ENCODE measurements around the gene ADGRF5.

Gene ADGRF5

DNA sequence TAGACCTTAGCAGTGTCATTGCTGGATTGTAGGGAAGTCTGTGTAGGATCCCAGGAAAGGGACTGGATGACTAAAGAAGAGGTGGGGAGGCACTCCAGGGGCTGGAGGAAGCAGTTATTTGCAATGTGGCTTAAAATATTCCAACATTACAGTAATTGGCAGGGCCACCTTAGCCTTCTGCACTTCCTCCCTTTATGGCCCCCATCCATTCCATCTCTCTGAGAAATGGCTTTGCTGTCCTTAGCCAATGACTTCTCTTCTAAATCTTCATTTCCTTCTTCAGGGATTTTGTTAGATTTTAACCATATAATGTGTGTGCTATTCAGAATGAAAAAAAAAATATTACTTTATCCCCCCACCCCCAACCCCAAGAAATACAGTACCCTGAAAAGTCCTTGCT lies 6.4 kb downstream of the ADGRF5 start:
- no peak overlapping the region for H3K9ac ChIP-seq (ENCODE audit: low read depth, low read length, poor library complexity, severe bottlenecking)
- TF ChIP-seq EZH2phosphoT487 (IDR thresholded peaks at IDR 0.05; ENCODE audit: borderline replicate concordance): no peak
- TF ChIP-seq, protein P1, sequence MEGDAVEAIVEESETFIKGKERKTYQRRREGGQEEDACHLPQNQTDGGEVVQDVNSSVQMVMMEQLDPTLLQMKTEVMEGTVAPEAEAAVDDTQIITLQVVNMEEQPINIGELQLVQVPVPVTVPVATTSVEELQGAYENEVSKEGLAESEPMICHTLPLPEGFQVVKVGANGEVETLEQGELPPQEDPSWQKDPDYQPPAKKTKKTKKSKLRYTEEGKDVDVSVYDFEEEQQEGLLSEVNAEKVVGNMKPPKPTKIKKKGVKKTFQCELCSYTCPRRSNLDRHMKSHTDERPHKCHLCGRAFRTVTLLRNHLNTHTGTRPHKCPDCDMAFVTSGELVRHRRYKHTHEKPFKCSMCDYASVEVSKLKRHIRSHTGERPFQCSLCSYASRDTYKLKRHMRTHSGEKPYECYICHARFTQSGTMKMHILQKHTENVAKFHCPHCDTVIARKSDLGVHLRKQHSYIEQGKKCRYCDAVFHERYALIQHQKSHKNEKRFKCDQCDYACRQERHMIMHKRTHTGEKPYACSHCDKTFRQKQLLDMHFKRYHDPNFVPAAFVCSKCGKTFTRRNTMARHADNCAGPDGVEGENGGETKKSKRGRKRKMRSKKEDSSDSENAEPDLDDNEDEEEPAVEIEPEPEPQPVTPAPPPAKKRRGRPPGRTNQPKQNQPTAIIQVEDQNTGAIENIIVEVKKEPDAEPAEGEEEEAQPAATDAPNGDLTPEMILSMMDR (conservative IDR thresholded peaks at IDR 0.05; ENCODE audit: low read length): no peak
- H3K36me3 ChIP-seq (ENCODE audit: insufficient read depth, low read length): no peaks in the 10 kb centered on the region
- no peaks in the 10 kb centered on the region for H3K9me2 ChIP-seq (replicated peaks; ENCODE audit: low read depth, low read length)
- H4K20me1 ChIP-seq (ENCODE audit: insufficient read depth, low read length, poor library complexity, severe bottlenecking): no peaks in the 10 kb centered on the region
- H3K4me3 ChIP-seq (ENCODE audit: low read length, poor library complexity, severe bottlenecking): no peak overlapping the region
- no peaks in the 10 kb centered on the region for H3F3A ChIP-seq (ENCODE audit: low read depth)
- no peaks in the 10 kb centered on the region for H3K79me2 ChIP-seq (ENCODE audit: insufficient read depth, low read length)
- no peaks in the 10 kb centered on the region for H3K9me3 ChIP-seq (ENCODE audit: insufficient read depth, low read depth, low read length)
- no peaks in the 10 kb centered on the region for H3K4me1 ChIP-seq (ENCODE audit: insufficient read depth, low read length, poor library complexity, severe bottlenecking)
- no peak overlapping the region for H3K4me2 ChIP-seq (ENCODE audit: low read depth, low read length, poor library complexity, severe bottlenecking)
- no peak overlapping the region for H2AFZ ChIP-seq (ENCODE audit: low read length)
- no peaks in the 10 kb centered on the region for H3K27me3 ChIP-seq (ENCODE audit: insufficient read depth, low read length, poor library complexity, severe bottlenecking)

DNA sequence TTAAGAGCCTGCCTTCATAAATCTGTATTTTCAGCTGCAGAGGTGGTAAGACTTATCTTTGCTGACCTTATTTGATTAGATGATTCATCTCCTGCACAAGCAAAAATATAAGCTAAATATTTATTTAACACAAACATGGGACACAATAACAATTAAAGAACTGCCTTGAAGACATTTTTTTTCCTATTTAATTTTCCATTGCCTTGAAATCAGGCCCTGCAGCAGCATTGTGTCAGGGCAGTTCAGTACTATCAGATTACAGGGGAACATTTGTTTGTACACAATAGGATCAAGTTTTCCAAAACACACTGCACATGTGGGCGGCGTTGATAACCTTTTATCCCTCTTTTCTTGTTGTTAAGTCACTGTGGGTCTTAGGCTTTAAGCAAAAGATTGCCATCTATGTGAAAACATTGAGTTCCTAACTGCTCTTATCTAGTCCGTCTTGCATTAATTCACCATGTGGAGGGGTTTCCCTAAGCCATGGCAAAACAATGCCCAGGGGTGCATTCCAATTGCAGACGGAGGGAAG lies 7.4 kb downstream of the ADGRF5 start:
- Histone ChIP-seq H3K9me2 (replicated peaks; ENCODE audit: low read depth, low read length) (no peaks in the 10 kb centered on the region), H3K9me3 (ENCODE audit: insufficient read depth, low read depth, low read length) (no peaks in the 10 kb centered on the region), H4K20me1 (ENCODE audit: insufficient read depth, low read length, poor library complexity, severe bottlenecking) (no peaks in the 10 kb centered on the region), H3K36me3 (ENCODE audit: insufficient read depth, low read length) (no peaks in the 10 kb centered on the region), H3K79me2 (ENCODE audit: insufficient read depth, low read length) (no peaks in the 10 kb centered on the region), H3K4me3 (ENCODE audit: low read length, poor library complexity, severe bottlenecking) (no peak overlapping the region), H3F3A (ENCODE audit: low read depth) (no peaks in the 10 kb centered on the region), H3K9ac (ENCODE audit: low read depth, low read length, poor library complexity, severe bottlenecking) (no peak overlapping the region), H3K4me2 (ENCODE audit: low read depth, low read length, poor library complexity, severe bottlenecking) (no peak overlapping the region), H3K27me3 (ENCODE audit: insufficient read depth, low read length, poor library complexity, severe bottlenecking) (no peaks in the 10 kb centered on the region), H3K4me1 (ENCODE audit: insufficient read depth, low read length, poor library complexity, severe bottlenecking) (no peaks in the 10 kb centered on the region), H2AFZ (ENCODE audit: low read length) (no peak overlapping the region)
- TF ChIP-seq, protein P1 (conservative IDR thresholded peaks at IDR 0.05; ENCODE audit: low read length): no peak
- TF ChIP-seq EZH2phosphoT487 (IDR thresholded peaks at IDR 0.05; ENCODE audit: borderline replicate concordance): no peak

DNA sequence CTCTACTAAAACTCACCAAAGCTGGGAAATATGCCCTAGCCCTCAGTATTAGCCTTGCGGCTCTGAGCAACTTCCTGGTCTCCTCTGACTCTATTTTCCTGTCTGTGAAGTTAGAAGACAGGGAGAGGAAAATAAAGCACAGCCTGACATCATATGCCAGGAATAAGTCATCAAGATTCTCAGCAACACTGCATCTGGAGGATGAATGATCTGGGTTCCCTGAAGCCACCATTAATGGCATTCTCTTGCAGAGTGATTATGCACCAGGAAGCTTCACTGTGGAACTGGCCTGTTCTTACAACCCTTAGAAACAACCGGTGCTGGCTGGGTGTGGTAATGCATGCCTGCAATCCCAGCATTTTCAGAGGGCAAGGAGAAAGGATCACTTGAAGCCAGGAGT lies 12.4 kb downstream of the ADGRF5 start:
- no peaks in the 10 kb centered on the region; the same call in 1 of the 2 replicates for H3K9me2 ChIP-seq (replicated peaks; ENCODE audit: low read depth, low read length)
- H3K27me3 ChIP-seq (ENCODE audit: insufficient read depth, low read length, poor library complexity, severe bottlenecking): no peaks in the 10 kb centered on the region
- no peak overlapping the region for H3K9ac ChIP-seq (ENCODE audit: low read depth, low read length, poor library complexity, severe bottlenecking)
- TF ChIP-seq, protein P1 (conservative IDR thresholded peaks at IDR 0.05; ENCODE audit: low read length): no peak
- no peak for TF ChIP-seq EZH2phosphoT487 (IDR thresholded peaks at IDR 0.05; ENCODE audit: borderline replicate concordance)
- no peaks in the 10 kb centered on the region for H3F3A ChIP-seq (ENCODE audit: low read depth)
- no peaks in the 10 kb centered on the region for H3K36me3 ChIP-seq (ENCODE audit: insufficient read depth, low read length)
- H2AFZ ChIP-seq (ENCODE audit: low read length): no peak overlapping the region
- no peaks in the 10 kb centered on the region for H4K20me1 ChIP-seq (ENCODE audit: insufficient read depth, low read length, poor library complexity, severe bottlenecking)
- H3K4me1 ChIP-seq (ENCODE audit: insufficient read depth, low read length, poor library complexity, severe bottlenecking): no peaks in the 10 kb centered on the region
- H3K9me3 ChIP-seq (ENCODE audit: insufficient read depth, low read depth, low read length): no peaks in the 10 kb centered on the region
- no peak overlapping the region for H3K4me2 ChIP-seq (ENCODE audit: low read depth, low read length, poor library complexity, severe bottlenecking)
- no peaks in the 10 kb centered on the region for H3K79me2 ChIP-seq (ENCODE audit: insufficient read depth, low read length)
- no peak overlapping the region for H3K4me3 ChIP-seq (ENCODE audit: low read length, poor library complexity, severe bottlenecking)

Data from Loucy (cell line).